IMR-90 (cell line): ENCODE measurements around the gene GPR35. TPM values are rescaled to one million over a fixed set of nuclear protein-coding genes. Genes with fewer than 3 reads are reported as not detected.

Experiments used
- ATAC-seq: fragments of 200-7000 bp; cut with Tn5 transposase; 2 replicates; pipeline ENCODE4 v1.9.1; 2020; ENCODE audit warnings: low read depth, mild to moderate bottlenecking, moderate library complexity
- BruUV-seq: library from RNA; stranded (reverse); fragments of 400-500 nt; replicated peaks from 2 replicates; lab custom pipeline; 2021; lab: Mats Ljungman, UMichigan
- CTCF ChIA-PET: fragments of 300-600 bp; formaldehyde crosslinking; extraction: SDS; loops from one replicate; lab custom pipeline; 2021; ENCODE audit warnings: antibody characterized with exemption; lab: Yijun Ruan, JAX
- POLR2A ChIA-PET: fragments of 300-600 bp; sonication (Branson Sonifier 250); formaldehyde crosslinking; loops from one replicate; lab custom pipeline; 2022; ENCODE audit warnings: antibody characterized with exemption; ENCODE audit not compliant: unreplicated experiment; lab: Charles Lee
- DNase-seq: peaks from one replicate; pipeline ENCODE4 v3.0.0; 2013
- H2AFZ ChIP-seq: replicated peaks from 2 replicates; pipeline ENCODE3; 2013; ENCODE audit warnings: low read length, mild to moderate bottlenecking; ENCODE audit not compliant: poor library complexity
- H2AK5ac ChIP-seq: 2 replicates; pipeline ENCODE4 v1.6.1; 2013; ENCODE audit warnings: low read depth, low read length, inconsistent platforms
- H2AK9ac ChIP-seq: replicated peaks from 2 replicates; pipeline ENCODE3; 2013; ENCODE audit warnings: mild to moderate bottlenecking, low read depth, low read length, moderate library complexity; ENCODE audit not compliant: poor library complexity
- H2BK120ac ChIP-seq: 2 replicates; pipeline ENCODE4 v1.6.1; 2013; ENCODE audit warnings: low read depth, low read length, inconsistent platforms
- H2BK15ac ChIP-seq: 3 replicates; pipeline ENCODE4 v1.6.1; 2013; ENCODE audit warnings: low read depth, low read length, inconsistent platforms
- H2BK20ac ChIP-seq: 2 replicates; pipeline ENCODE4 v1.6.1; 2013; ENCODE audit warnings: low read depth, mild to moderate bottlenecking, inconsistent platforms, low read length, moderate library complexity
- H2BK5ac ChIP-seq: 2 replicates; pipeline ENCODE4 v1.6.1; 2013; ENCODE audit warnings: mild to moderate bottlenecking, low read depth, low read length, inconsistent platforms; ENCODE audit not compliant: poor library complexity, severe bottlenecking
- H3K14ac ChIP-seq: replicated peaks from 2 replicates; pipeline ENCODE4 v1.6.1; 2013; ENCODE audit warnings: low read depth, low read length, inconsistent platforms
- H3K18ac ChIP-seq: 2 replicates; pipeline ENCODE4 v1.6.1; 2013; ENCODE audit warnings: low read depth, low read length, control low read depth
- H3K23ac ChIP-seq: 2 replicates; pipeline ENCODE4 v1.6.1; 2013; ENCODE audit warnings: low read depth, low read length, inconsistent platforms
- H3K27ac ChIP-seq: 2 replicates; pipeline ENCODE4 v1.5.1; 2013; ENCODE audit warnings: mild to moderate bottlenecking, control low read depth, low read length; ENCODE audit not compliant: insufficient read depth
- H3K27me3 ChIP-seq: 2 replicates; pipeline ENCODE4 v1.6.1; 2013; ENCODE audit warnings: low read length; ENCODE audit not compliant: control insufficient read depth, insufficient read depth
- H3K36me3 ChIP-seq: 2 replicates; pipeline ENCODE4 v1.6.1; 2013; ENCODE audit warnings: low read length, mixed read lengths; ENCODE audit not compliant: control insufficient read depth, insufficient read depth
- H3K4ac ChIP-seq: 2 replicates; pipeline ENCODE4 v1.6.1; 2013; ENCODE audit warnings: low read depth, low read length, inconsistent platforms
- H3K4me1 ChIP-seq: 2 replicates; pipeline ENCODE4 v1.6.1; 2013; ENCODE audit warnings: low read length, mixed read lengths; ENCODE audit not compliant: control insufficient read depth, insufficient read depth
- H3K4me2 ChIP-seq: 2 replicates; pipeline ENCODE4 v1.6.1; 2013; ENCODE audit warnings: low read depth, mild to moderate bottlenecking, control low read depth, low read length, moderate library complexity
- H3K4me3 ChIP-seq: 2 replicates; pipeline ENCODE4 v1.5.1; 2013; ENCODE audit warnings: low read depth, mild to moderate bottlenecking, control low read depth, low read length, moderate library complexity; ENCODE audit not compliant: insufficient read depth
- H3K56ac ChIP-seq: 2 replicates; pipeline ENCODE4 v1.6.1; 2013; ENCODE audit warnings: low read length, inconsistent platforms; ENCODE audit not compliant: insufficient read depth; ENCODE audit errors: extremely low read depth
- H3K79me1 ChIP-seq, 2 experiments: 2 replicates each; pipeline ENCODE4 v1.6.1; 2013; ENCODE audit warnings: low read length in 2 of 2, inconsistent platforms in 1 of 2, low read depth in 1 of 2
- H3K9ac ChIP-seq: 2 replicates; pipeline ENCODE4 v1.6.1; 2013; ENCODE audit warnings: low read depth, low read length, control low read depth
- H3K9me1 ChIP-seq: 2 replicates; pipeline ENCODE4 v1.6.1; 2013; ENCODE audit warnings: low read length, inconsistent platforms; ENCODE audit not compliant: insufficient read depth
- H3K9me3 ChIP-seq: 2 replicates; pipeline ENCODE4 v1.6.1; 2013; ENCODE audit warnings: low read length; ENCODE audit not compliant: control insufficient read depth, insufficient read depth
- H4K20me1 ChIP-seq: 2 replicates; pipeline ENCODE4 v1.6.1; 2013; ENCODE audit warnings: low read length, inconsistent platforms; ENCODE audit not compliant: insufficient read depth
- H4K5ac ChIP-seq: 2 replicates; pipeline ENCODE4 v1.6.1; 2013; ENCODE audit warnings: mild to moderate bottlenecking, low read depth, low read length, control low read depth
- H4K8ac ChIP-seq, 2 experiments: 2 replicates each; pipeline ENCODE4 v1.6.1; 2013; ENCODE audit warnings: low read depth in 2 of 2, low read length in 2 of 2, control low read depth in 1 of 2, inconsistent platforms in 1 of 2
- H4K91ac ChIP-seq: 2 replicates; pipeline ENCODE4 v1.6.1; 2013; ENCODE audit warnings: low read depth, low read length, inconsistent platforms; ENCODE audit not compliant: insufficient read depth
- CTCF ChIP-seq: conservative IDR thresholded peaks from 2 replicates; pipeline ENCODE4 v1.5.1; 2012; ENCODE audit warnings: mild to moderate bottlenecking, low read depth, low read length, improper control_type of control experiment
- MAZ ChIP-seq: IDR thresholded peaks from 2 replicates; pipeline ENCODE4 v1.6.1; 2012; ENCODE audit warnings: low read depth, mild to moderate bottlenecking, low read length, improper control_type of control experiment, moderate library complexity, borderline replicate concordance
- MXI1 ChIP-seq: IDR thresholded peaks from 2 replicates; pipeline ENCODE4 v1.6.1; 2012; ENCODE audit warnings: low read depth, mild to moderate bottlenecking, low read length, moderate library complexity, borderline replicate concordance
- RCOR1 ChIP-seq: IDR thresholded peaks from 2 replicates; pipeline ENCODE4 v1.6.1; 2012; ENCODE audit warnings: mild to moderate bottlenecking, low read length, improper control_type of control experiment; ENCODE audit not compliant: insufficient replicate concordance
- RFX5 ChIP-seq: IDR thresholded peaks from 2 replicates; pipeline ENCODE4 v1.8.0; 2012; ENCODE audit warnings: low read depth, mild to moderate bottlenecking, low read length, moderate library complexity
- WGBS, 2 experiments: methylation state at CpG; one replicate each; pipeline versions ENCODE4 v1.1.5 to v1.1.7; 2013; ENCODE audit warnings: missing lambda C conversion rate in 2 of 2; ENCODE audit not compliant: insufficient read length in 1 of 2; ENCODE audit errors: extremely low coverage in 2 of 2; 5-methylcytosine and 5-hydroxymethylcytosine counted together
- dilution Hi-C: fragments of 300-500 bp; cut with HindIII; formaldehyde crosslinking; loops from one replicate; pipeline ENCODE4 v1.14.3; 2018; ENCODE audit warnings: low sequenced_read_pairs; ENCODE audit not compliant: unreplicated experiment
- in situ Hi-C: fragments of 300-500 bp; cut with MboI; formaldehyde crosslinking; loops from 3 replicates; pipeline ENCODE4 v1.14.3; 2019; ENCODE audit warnings: low sequenced_read_pairs, inconsistent platforms, mixed read lengths
- intact Hi-C: fragments of 100-400 bp; cut with micrococcal nuclease; formaldehyde crosslinking; loops from 2 replicates; pipeline ENCODE4 v1.10.0; 2022
- polyA plus RNA-seq, 3 experiments: library from polyadenylated mRNA; depleted of rRNA; stranded (reverse); fragments of >200 nt; gene quantifications; 2 replicates each; pipeline ENCODE4 v1.2.3, GENCODE V29; 2012; ENCODE audit warnings: low replicate concordance in 1 of 3
- total RNA-seq: library from RNA; depleted of rRNA; stranded (reverse); fragments of >200 nt; gene quantifications from 2 replicates; pipeline ENCODE4 v1.2.3, GENCODE V29; 2012

The GPR35 gene
- total and polyA plus RNA-seq, 2 of the 4 experiments (the other 2 are of a cell fraction), result 0.31 TPM; not detected in 1

- BruUV-seq, result no TSS peak
- H3K27me3 ChIP-seq, result peaks cover 46% of the 10 kb centered on the region
Observed at GRCh38 chr2:240642061-240642805, 17.0 kb downstream of the GPR35 start.

More at GRCh38 chr2:240642061-240642805, 17.0 kb downstream of the GPR35 start:
- 78% methylated on average over 4 of the region's 36 CpGs; no CpG with 5 or more reads in 1 of the 2 experiments for WGBS, 2 experiments
- Histone ChIP-seq H3K9ac (no peak overlapping the region), H4K91ac (no peak overlapping the region), H2AFZ (no peak overlapping the region), H2AK9ac (no peak overlapping the region), H3K4me2 (no peak overlapping the region), H3K36me3 (no peaks in the 10 kb centered on the region), H4K20me1 (no peaks in the 10 kb centered on the region), H2BK120ac (no peak overlapping the region), H3K4me3 (no peak overlapping the region), H3K9me3 (no peaks in the 10 kb centered on the region), H2AK5ac (no peak overlapping the region), H3K9me1 (no peaks in the 10 kb centered on the region), H3K79me1 (no peaks in the 10 kb centered on the region), H2BK15ac (no peak overlapping the region), H4K5ac (no peak overlapping the region), H3K14ac (no peak overlapping the region), H3K56ac (no peak overlapping the region), H3K27ac (no peak overlapping the region), H3K4ac (no peak overlapping the region), H3K23ac (no peak overlapping the region), H3K4me1 (no peaks in the 10 kb centered on the region), H3K18ac (no peak overlapping the region), H4K8ac (no peak overlapping the region), H2BK20ac (no peak overlapping the region), H2BK5ac (no peak overlapping the region)
- ATAC-seq (no peak), DNase-seq (no peak)
- dilution Hi-C loops, result no loop called here
- POLR2A ChIA-PET, result no interaction called here
- in situ Hi-C loops, result no loop called here
- TF ChIP-seq RCOR1, result no peak
- TF ChIP-seq MXI1, result no peak
- TF ChIP-seq MAZ, result no peak
- no peak for TF ChIP-seq RFX5
- TF ChIP-seq CTCF, result no peak
- intact Hi-C loops, result no loop called here
- CTCF ChIA-PET, result no interaction called here
